Activated CD4-positive, alpha-beta T cell treated with anti-CD3 and anti-CD28 coated beads, Interleukin-10, Interleukin-2, amounts not matched to agents 100 ng/mL and 50 ng/mL, durations not matched to agents 16 hours and 8 hours (primary cell): ENCODE results near the gene RPS15A.
"Not testable (repeated sequence)": the region's sequence is repeated elsewhere in the genome, so short reads cannot be mapped to it uniquely, and the experiment has no call there.

Experiments used
- DNase-seq: peaks from one replicate; pipeline ENCODE4 v3.0.0-alpha.2; 2020

The RPS15A gene

GRCh38 chr16:18796377-18796776, 6.2 kb upstream of the RPS15A start:
- no peak for DNase-seq

- DNase-seq: no peak
Measured at GRCh38 chr16:18792836-18793433, 2.8 kb upstream of the RPS15A start.

- no peak for DNase-seq
Measured at GRCh38 chr16:18789515-18789849, 652 bp downstream of the RPS15A start.

- DNase-seq: no peak
Measured at GRCh38 chr16:18788828-18789514, 1.2 kb downstream of the RPS15A start.

GRCh38 chr16:18784917-18785623, 5.1 kb downstream of the RPS15A start:
- no peak for DNase-seq

GRCh38 chr16:18783430-18784341, 6.4 kb downstream of the RPS15A start:
- DNase-seq: peak; percentile 41

- peak; percentile 38 for DNase-seq
Measured at GRCh38 chr16:18782697-18783429, 7.3 kb downstream of the RPS15A start.

GRCh38 chr16:18781232-18781631, 8.9 kb downstream of the RPS15A start:
- not testable (repeated sequence) for DNase-seq

GRCh38 chr16:18780460-18781026, 9.6 kb downstream of the RPS15A start:
- not testable (repeated sequence) for DNase-seq

GRCh38 chr16:18777664-18778063, 12.5 kb downstream of the RPS15A start:
- DNase-seq: not testable (repeated sequence)

- not testable (repeated sequence) for DNase-seq
Measured at GRCh38 chr16:18776334-18776733, 13.8 kb downstream of the RPS15A start.

GRCh38 chr16:18774651-18775050, 15.5 kb downstream of the RPS15A start:
- not testable (repeated sequence) for DNase-seq

- DNase-seq: not testable (repeated sequence)
Measured at GRCh38 chr16:18772171-18772570, 18.0 kb downstream of the RPS15A start.

GRCh38 chr16:18770336-18770962, 19.7 kb downstream of the RPS15A start:
- peak; percentile 71 for DNase-seq

- DNase-seq: peak; percentile 70
Measured at GRCh38 chr16:18767217-18767616, 22.9 kb downstream of the RPS15A start.

GRCh38 chr16:18762713-18763112, 27.4 kb downstream of the RPS15A start:
- DNase-seq: peak; percentile 88

GRCh38 chr16:18759598-18760520, 30.3 kb downstream of the RPS15A start:
- DNase-seq: peak; percentile 74

GRCh38 chr16:18757960-18758660, 32.0 kb downstream of the RPS15A start:
- not testable (repeated sequence) for DNase-seq

GRCh38 chr16:18756639-18757038, 33.5 kb downstream of the RPS15A start:
- DNase-seq: not testable (repeated sequence)

- DNase-seq: not testable (repeated sequence)
Measured at GRCh38 chr16:18742870-18743269, 47.3 kb downstream of the RPS15A start.
